C4-2B (cell line): Measurements from ENCODE around the gene FBXO7.

Experiments used
- ZFX ChIP-seq: fragments of 450-650 bp; IDR thresholded peaks from 2 replicates; pipeline ENCODE4 v1.6.1; 2017
- TF ChIP-seq, protein P1 (sequence below): fragments of 450-650 bp; conservative IDR thresholded peaks from 2 replicates; pipeline ENCODE4 v1.5.1; 2017; ENCODE audit warnings: mild to moderate bottlenecking

DNA sequence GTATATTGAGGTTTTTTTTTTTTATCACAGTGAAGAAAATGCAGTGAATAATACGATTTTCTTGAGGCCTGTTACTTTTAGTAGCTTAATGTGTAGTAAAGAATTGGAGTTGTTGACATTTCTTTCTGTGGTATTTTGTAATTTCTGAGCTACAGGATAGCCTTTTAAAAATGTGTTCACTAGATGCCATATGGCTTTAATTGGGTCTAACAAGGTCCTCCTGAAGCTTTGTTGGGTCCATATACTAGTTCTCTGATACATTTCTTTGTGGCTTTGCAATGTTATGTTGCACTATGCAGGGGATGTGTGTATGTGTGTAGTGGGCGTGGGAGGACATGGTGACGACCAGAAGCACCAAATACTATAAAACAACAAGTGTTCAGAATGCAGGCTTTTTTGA lies 25.1 kb downstream of the FBXO7 start:
- TF ChIP-seq, protein P1, sequence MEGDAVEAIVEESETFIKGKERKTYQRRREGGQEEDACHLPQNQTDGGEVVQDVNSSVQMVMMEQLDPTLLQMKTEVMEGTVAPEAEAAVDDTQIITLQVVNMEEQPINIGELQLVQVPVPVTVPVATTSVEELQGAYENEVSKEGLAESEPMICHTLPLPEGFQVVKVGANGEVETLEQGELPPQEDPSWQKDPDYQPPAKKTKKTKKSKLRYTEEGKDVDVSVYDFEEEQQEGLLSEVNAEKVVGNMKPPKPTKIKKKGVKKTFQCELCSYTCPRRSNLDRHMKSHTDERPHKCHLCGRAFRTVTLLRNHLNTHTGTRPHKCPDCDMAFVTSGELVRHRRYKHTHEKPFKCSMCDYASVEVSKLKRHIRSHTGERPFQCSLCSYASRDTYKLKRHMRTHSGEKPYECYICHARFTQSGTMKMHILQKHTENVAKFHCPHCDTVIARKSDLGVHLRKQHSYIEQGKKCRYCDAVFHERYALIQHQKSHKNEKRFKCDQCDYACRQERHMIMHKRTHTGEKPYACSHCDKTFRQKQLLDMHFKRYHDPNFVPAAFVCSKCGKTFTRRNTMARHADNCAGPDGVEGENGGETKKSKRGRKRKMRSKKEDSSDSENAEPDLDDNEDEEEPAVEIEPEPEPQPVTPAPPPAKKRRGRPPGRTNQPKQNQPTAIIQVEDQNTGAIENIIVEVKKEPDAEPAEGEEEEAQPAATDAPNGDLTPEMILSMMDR: no peak
- no peak for TF ChIP-seq ZFX
